Superior temporal gyrus (tissue), 1 donor: Measurements from ENCODE around the gene OSBPL2.
A peak's percentile ranks its signal among the peaks of the same experiment; 100 is the strongest.

ENCODE experiments used
- DNase-seq: peaks from one replicate; pipeline ENCODE4 v3.0.0-alpha.2; 2016; ENCODE audit errors: extremely low spot score

OSBPL2 gene

DNA sequence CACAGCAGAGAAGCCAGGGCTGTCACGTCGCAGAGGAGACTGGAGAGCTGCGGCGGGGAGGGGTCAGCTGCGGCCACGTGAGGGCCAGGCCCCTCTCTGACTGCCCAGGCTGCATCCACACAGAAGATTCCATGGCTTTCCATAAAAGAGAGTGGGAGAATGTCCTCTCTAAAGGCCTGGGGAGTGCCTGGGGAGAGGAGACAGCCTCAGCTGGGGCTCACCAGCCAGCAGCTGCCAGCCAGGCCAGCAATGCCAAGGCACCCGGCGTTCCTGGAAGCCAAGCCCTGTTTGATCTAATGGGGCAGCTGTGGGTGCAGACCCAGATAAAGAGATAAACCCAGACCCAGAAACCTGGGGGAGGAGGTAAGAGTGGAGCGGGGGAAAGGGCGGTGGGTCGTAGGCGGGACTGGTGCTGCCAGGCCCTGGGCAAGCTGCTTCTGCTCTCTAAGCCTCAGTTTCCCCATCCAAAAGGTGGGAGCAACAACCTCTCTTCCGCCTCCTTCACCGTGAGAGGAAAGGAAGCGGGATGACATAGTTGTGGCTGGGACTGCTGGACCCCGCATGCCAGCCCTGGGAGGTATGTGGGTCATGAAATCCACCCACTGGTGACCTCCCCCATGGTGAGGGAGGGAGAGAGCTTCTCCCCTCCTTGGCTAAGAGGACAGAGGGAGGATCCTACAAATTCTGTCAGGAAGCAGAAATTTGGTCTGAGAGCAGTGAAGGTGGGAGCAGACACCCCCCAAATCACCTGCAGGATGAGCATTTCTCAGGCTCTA is 3.1 kb upstream of the OSBPL2 start:
- DNase-seq, result no peak

GRCh38 chr20:62235777-62236157 is 2.6 kb upstream of the OSBPL2 start:
- no peak for DNase-seq

GRCh38 chr20:62236200-62236599 is 2.1 kb upstream of the OSBPL2 start:
- no peak for DNase-seq

- DNase-seq, result peak; percentile 36
Measured at GRCh38 chr20:62236766-62237513, 1.4 kb upstream of the OSBPL2 start.

GRCh38 chr20:62237514-62237800 is 864 bp upstream of the OSBPL2 start:
- no peak for DNase-seq

DNA sequence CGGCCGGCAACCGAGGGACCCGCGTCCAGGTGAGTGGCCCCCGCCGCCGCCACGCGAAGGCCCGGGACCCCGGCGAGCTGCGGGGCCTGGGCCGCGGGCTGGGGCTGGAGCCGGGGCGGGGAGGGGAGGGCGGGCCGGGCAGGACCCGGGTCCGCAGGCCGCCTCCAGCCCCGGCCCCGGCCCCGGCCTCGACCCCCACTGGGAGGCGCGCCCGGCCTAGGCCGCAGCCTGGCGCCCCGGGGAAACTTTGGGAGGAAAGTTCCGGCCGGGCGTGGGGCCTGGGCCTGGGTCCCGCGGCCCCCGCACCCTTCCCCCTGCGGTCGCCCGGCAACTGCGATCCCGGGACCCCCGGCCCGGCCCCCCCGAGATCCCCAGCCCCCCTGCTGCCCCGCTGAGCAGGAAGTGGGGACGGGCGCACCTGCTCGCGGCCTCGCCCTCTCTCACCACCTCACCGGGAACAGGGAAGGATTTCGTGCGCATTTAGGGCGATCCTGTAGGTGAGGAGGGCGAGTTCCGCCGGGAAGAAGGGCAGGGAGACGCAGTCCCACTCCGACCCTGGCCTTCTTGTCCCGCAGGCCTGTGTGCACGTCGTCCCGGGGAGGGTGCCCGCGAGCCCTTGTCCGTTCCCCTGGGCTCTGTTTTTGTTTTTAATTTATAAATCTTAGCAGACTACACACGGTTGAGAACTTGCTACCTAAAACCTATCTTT is 402 bp downstream of the OSBPL2 start:
- DNase-seq, result no peak

GRCh38 chr20:62239278-62239879 is 1.1 kb downstream of the OSBPL2 start:
- no peak for DNase-seq

- no peak for DNase-seq
Measured at GRCh38 chr20:62240020-62240685, 1.8 kb downstream of the OSBPL2 start.

DNA sequence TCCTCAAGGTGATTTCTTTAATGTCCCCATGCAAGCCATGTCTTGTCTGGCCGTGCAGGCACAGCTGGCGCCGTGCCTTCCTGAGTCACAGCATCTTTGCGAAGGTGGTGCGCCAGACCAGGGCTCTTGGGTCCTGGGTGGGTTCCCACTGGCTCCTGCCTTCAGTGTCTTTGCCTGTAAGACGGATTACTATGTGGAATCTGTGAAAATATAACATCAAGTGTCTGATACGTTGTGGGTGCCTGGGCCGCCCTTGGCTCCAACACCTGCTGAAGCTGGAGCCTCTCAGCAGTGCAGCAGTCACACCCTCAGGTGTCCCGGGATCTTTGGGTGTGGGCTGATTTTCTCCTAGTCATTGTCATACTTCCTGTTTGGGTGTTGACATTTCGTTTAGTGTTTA is 3.2 kb downstream of the OSBPL2 start:
- DNase-seq, result no peak

- DNase-seq, result no peak
Measured at GRCh38 chr20:62242176-62242575, 3.9 kb downstream of the OSBPL2 start.

- no peak for DNase-seq
Measured at GRCh38 chr20:62243106-62243505, 4.8 kb downstream of the OSBPL2 start.

- DNase-seq, result no peak
Measured at GRCh38 chr20:62243906-62244515, 5.7 kb downstream of the OSBPL2 start.

GRCh38 chr20:62244644-62245108 is 6.4 kb downstream of the OSBPL2 start:
- DNase-seq, result no peak

DNA sequence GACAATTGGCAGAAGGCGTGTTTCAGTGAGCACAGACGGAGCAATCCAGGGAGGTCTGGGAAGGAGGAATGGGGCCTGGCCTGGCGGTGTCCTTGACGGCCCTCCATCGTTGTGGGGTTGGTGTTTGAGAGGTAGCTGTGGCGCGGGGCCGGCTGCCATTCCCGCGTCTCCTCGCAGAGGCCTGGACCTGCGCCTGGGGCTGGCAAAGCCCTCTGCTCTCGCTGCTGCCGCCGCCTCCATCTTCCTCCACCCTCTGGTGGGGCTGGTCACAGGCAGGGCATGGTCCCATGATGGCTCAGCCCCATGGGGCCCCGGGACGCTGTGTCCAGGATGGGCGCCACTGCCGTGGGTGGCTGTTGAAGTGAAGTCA is 7.6 kb downstream of the OSBPL2 start:
- no peak for DNase-seq

DNA sequence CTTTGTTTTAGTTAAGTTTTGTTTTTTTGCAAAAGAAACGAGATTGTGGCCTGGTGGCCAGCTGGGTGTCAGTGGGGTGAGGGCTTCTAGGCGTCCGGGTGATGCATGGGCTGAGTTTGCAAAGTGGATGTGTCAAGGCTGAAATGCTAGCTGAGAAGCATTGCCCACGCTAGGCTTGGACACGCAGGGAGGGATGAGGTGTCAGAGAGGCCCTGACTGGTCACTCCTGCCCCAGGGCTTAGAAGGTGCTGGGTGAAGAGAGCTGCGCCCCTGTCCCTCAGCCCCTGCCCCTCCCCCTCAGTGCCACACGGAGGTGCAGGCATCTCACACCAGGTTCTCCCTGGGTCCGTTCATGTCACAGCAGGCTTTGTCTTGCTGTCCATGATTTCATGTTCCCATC is 8.1 kb downstream of the OSBPL2 start:
- no peak for DNase-seq

- DNase-seq, result no peak
Measured at GRCh38 chr20:62246872-62247652, 8.7 kb downstream of the OSBPL2 start.

DNA sequence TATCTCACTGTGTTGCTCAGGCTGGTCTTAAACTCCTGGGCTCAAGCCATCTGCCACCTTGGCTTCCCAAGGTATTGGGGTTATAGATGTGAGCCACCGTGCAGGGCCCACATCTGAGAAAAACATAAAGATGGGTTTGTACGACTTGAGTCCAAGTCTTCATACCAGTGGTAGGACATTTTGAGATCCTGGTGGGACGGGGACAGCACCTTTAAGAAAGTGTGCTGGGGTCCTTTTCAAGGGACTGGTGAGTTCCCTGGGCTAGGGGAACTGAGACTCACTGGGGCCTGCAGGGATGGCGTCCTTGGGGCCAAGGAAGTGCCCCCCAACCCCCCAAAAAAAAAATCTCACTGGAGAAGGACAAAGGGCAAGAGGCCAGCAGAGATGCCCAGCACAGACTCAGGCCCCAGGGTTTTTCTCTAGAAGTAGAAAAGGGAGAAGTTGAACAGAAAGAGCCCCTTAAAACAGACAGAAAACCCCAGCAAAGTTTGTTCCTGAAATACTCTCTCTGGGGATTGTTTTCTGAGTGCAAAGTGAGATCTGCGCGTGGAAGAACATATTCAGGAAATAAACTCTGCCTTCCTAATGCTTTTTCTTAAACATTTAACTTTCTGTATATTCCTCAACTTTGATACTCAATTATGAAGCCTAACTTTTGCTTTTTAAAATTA is 10.7 kb downstream of the OSBPL2 start:
- no peak for DNase-seq

- DNase-seq, result no peak
Measured at GRCh38 chr20:62252342-62252966, 14.1 kb downstream of the OSBPL2 start.

- no peak for DNase-seq
Measured at GRCh38 chr20:62253398-62253797, 15.1 kb downstream of the OSBPL2 start.
